Peyer's patch (tissue), 4 donors: ENCODE results near the gene MGAT2.

Experiments used
- POLR2A ChIP-seq, 2 donors: fragments of 450-650 bp; IDR thresholded peaks; one replicate each; pipeline ENCODE4 v1.5.1; 2017; ENCODE audit warnings: antibody characterized with exemption in 2 of 2, mild to moderate bottlenecking in 2 of 2, moderate library complexity in 2 of 2
- TF ChIP-seq, protein P1 (sequence below), 6 experiments: fragments of 450-650 bp in 4 of 6; fragments of 200-600 bp in 2 of 6; sonication (generic) in 1 of 6; IDR thresholded peaks; one replicate each; pipeline ENCODE4 v1.5.1; 2017 to 2019; ENCODE audit warnings: antibody characterized with exemption in 6 of 6, mild to moderate bottlenecking in 3 of 6, moderate library complexity in 1 of 6

DNA sequence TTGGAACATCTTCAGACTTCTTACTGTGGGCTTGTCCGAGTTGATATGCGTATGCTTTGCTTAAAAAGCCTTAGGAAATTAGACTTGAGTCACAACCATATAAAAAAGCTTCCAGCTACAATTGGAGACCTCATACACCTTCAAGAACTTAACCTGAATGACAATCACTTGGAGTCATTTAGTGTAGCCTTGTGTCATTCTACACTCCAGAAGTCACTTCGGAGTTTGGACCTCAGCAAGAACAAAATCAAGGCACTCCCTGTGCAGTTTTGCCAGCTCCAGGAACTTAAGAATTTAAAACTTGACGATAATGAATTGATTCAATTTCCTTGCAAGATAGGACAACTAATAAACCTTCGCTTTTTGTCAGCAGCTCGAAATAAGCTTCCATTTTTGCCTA is 13.0 kb upstream of the MGAT2 start:
- TF ChIP-seq, protein P1, sequence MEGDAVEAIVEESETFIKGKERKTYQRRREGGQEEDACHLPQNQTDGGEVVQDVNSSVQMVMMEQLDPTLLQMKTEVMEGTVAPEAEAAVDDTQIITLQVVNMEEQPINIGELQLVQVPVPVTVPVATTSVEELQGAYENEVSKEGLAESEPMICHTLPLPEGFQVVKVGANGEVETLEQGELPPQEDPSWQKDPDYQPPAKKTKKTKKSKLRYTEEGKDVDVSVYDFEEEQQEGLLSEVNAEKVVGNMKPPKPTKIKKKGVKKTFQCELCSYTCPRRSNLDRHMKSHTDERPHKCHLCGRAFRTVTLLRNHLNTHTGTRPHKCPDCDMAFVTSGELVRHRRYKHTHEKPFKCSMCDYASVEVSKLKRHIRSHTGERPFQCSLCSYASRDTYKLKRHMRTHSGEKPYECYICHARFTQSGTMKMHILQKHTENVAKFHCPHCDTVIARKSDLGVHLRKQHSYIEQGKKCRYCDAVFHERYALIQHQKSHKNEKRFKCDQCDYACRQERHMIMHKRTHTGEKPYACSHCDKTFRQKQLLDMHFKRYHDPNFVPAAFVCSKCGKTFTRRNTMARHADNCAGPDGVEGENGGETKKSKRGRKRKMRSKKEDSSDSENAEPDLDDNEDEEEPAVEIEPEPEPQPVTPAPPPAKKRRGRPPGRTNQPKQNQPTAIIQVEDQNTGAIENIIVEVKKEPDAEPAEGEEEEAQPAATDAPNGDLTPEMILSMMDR (IDR thresholded peaks at IDR 0.05), result no peak
- no peak for TF ChIP-seq POLR2A (IDR thresholded peaks at IDR 0.05)
